ENCODE data around the gene KCNG4.
A peak's percentile ranks its signal among the peaks of the same experiment; 100 is the strongest.
"Not testable (repeated sequence)": the region's sequence is repeated elsewhere in the genome, so short reads cannot be mapped to it uniquely, and the experiment has no call there.

The KCNG4 gene

DNA sequence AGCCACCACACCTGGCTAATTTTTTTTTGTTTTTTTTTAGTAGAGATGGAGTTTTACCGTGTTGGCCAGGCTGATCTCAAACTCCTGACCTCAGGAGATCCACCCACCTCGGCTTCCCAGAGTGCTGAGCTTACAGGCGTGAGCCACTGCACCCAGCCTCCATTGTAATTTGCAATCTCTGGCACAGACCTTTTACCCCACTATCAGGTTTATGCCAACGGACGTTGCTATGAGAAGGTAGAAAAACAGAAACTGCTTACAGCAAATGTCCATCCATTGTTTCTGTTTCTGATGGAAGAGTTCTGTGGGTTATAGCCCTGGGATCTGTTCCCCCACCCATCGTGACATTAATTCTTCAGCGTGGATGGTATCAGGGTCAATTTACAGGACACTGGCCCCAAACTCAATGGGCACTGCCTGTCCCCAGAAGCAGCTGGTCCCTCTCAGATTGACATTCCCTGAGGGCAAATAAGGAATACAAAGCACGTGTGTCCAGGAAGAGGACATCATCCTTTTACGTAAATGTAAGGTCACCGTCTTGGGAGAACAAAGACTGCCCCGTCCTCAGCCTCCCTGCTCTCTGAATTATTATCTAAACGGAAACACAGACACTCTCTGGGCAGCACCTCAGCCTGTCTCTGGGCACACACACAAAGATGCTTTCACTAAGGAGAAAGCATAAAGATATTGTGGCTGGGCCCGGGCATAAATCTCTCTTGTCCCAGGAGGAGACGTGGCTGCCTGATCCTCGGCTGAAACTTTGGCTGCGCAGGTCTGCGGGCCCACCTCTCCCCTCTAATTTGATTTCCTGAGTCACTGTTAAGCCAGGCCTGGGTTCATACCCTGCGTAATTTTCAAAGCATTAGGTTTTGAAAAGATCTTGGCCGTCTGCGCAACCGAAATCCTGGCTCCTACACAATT, 5.2 kb downstream of the KCNG4 start:
- no peak for DNase-seq

DNA sequence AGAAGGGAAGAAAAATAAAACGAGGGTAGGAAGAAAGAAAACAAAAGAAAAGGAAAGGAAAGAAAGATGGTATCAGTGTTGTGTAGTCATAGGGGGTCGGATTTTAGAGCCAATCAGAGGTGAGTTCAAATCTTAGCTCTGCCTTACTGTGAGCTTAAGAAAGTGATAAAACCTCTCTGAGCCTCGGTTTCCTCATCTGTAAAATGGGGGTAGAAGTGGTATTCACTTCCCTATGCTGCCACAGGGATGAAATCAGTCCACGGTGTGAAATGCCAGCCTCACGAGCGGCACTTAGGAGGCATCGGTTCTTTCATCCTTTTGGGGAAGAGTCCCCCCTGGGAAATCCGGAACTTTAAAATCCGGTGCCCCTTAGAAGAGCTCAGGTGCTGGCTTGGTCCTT, 6.1 kb downstream of the KCNG4 start:
- DNase-seq = no peak

DNA sequence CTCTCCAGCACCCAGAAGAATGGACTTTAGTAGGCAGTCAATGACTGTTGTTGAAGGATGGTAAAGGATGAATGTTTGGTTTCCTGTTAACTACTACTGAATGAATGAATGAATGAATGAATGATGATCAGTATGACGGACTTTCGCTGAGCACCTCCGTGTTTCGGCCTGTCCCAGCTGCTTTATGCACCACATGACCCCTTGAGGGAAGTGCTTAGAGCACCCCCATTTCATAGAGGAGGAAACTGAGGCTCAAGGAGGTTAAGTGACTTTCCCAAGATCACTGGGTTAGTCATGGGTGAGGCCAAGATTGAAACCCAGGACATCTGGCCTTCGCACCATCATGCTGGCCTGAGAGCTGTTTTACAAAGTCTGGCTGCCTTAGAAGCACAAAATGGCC, 6.8 kb downstream of the KCNG4 start:
- no peak for DNase-seq

DNA sequence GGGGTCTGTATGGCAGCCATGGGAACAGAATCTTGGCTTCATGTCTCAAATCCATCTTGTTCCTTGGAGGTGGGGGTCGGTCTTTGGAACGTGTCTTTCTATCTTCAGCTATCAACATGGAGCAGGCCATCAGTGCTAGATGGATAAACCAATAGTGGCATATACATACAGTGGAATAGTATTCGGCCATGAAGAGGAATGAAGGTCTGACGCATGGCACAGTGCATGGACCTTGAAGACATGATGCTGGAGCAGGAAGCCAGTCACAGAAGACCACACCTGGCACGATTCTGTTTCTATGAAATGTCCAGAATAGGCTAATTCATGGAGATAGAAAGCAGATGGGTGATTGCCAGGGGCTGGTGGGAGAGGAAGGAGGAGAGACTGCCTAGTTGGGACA, 7.8 kb downstream of the KCNG4 start:
- no peak for DNase-seq

DNA sequence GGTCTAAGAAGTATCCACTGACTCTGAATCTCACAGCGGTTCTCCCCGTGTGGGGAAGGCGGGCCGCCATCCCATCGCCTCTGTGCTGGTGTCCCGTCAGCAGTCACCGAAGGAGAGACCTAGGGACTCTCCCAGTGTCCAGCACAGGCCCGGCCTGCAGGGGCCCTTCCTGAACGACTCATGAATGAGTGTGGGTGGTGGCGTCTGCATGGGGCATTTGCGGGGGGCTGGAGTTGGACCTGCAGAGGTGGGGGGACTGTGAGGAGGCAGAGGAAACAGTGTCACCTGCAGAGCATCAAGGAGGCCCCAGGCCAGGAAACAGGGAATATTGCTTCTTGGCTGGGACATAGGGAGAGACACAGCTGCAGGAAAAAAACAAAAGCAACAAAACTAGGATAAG, 10.3 kb downstream of the KCNG4 start:
- DNase-seq = no peak

DNA sequence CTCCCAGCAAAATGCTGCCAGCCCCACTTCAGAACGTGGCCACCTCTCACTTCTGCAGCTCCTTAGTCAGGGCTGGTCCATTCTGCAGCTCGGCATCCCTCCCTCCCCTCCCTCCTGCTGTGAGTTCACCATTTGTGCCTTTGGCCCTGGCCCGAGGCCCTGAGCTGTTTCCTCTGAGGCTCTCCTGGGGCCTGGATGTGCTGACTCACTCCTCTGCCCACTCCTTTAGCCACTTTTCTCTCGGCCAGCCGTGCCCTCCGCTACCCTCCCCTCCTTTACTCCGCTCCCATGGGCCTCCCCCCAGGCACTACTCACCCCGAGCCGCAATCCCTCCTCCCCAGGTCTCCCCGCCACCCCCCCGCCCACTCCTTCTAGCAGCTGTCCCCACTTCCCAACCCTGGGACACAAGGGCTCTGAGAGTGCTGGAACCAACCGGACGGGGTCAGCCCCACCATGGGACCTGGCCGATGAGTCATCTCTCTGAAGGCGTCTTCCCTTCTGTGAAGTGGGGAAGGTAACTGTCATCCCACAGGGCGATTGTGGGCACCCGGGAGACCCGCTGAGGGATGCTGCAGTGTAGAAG, 11.5 kb downstream of the KCNG4 start:
- DNase-seq = peak; percentile 82

DNA sequence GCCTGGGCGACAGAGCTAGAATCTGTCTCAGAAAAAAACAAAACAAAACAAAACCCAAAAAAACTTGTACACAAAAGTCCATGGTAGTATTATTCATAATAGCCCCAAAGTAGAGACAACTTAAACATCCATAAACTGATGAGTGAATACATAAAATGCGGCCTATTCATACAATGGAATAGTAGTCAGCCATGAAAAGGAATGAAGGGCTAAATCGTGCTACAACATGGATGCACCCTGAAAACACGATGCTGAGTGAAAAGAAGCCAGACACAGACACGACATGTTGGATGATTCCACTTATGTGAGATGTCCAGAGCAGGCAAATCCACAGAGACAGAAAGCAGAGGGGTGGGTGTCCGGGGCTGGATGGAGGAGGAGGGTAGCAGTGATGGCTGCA, 12.3 kb downstream of the KCNG4 start:
- DNase-seq = no peak

DNA sequence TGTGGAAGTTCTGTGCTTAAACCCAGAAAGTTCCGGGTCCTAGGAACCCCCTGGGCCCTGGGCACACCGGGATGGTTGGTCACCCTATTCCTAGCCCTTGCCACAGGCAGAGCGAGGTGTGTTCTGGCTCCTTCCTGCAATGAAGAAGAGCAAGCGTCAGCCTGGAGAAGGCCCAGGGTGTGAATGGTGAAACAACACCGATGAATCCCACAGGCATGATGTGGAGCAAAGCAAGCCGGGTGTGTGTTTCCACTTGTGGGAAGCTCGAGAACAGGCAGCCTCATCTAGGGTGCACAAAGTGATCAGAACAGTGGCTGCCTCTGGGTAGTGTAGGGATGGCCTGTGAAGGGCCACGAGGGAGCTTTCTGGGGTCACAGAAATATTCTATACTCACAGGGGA, 13.8 kb downstream of the KCNG4 start:
- no peak for DNase-seq

DNA sequence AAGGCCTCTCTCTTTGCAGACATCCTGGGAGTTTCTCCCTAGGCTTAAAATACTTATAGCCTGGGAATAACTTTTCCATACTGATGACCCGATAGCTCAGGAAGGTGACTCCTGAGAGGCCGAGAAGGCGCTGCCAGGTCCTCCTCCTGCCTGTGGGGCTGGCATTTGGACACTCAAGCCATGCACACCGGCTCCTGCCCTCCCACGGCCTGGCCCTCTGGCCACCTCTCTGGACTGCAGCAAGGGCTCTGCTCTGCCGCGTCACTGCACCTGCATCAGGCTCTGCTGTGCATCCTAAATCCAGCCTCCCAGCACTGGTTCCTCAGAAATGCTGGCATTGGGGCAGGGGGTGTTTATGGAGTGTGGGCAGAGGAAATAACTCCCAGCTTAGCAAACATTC, 14.2 kb downstream of the KCNG4 start:
- no peak for DNase-seq

DNA sequence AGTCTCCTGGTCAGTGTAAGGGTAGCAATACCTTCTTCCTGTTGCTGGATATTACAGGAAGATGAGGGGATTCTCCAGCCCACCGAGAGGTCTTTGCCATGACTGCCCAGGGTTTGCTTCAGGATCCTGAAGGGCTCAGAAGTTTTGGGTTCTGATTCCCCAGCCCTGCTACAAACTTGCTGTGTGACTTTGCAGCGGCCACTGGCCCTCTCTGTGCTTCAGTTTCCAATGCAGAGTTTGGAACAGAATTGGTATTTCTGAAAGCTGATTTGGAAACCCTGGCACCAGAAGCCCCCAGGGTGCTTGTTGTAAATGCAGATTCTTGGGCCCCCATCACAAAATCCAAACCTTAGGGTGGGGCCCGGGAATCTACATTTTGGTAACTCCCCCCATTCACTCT, 14.7 kb downstream of the KCNG4 start:
- no peak for DNase-seq

DNA sequence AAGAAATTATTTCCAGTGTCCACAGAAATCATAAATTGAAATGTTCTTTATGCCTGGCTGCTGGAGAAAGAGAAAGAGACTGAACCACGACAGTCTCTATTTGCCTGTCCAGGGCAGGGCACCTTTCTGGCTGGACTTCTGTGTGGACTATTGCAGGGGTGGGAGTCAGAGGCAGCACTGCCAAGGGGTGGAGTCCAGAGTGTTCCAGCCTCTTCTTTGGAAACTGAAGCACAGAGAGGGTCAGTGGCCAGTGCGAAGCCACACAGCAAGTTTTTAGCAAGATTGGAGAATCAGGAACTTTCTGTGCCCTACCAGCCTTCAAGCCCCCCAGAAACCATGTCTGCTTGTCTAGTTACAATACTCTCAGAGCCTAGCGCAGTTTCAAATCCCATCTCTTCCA, 15.3 kb downstream of the KCNG4 start:
- DNase-seq = no peak

DNA sequence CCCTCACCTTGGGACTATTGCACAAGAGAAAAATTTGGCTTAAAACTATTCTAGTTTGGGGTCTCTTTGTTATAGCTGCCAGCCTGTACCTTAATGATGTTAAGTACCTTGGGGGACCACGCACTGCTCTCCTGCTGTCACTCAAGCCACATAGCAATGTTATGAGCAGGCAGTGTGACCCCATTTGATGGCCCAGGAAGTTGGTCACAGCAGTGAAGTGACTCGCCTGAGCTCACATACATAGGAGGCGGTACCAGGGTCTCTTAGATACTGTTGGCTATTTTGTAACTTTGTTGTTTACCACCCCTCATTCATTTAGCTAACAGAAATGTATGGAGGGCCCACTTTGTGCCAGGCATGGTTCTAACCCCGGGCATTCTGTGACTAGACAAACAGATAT, 16.4 kb downstream of the KCNG4 start:
- DNase-seq = no peak

DNA sequence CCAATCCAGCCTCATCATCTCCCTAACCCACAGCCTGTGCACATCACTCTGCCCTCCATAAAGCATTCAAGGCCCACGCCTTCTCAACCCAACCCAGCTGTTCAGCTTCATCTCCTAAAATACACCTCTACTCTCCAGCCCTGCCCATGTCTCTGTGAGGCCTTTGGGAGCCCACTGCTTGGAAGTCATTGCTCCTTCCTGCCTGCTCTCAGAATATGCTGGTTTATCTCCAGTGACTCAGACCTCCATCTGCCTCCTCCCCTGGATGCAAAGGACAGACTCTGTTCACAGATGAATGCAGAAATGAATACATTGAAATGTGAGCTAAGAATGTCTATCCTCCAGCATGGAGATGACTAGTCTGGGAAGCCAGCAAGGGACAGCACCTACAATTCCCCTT, 19.0 kb downstream of the KCNG4 start:
- DNase-seq = no peak

DNA sequence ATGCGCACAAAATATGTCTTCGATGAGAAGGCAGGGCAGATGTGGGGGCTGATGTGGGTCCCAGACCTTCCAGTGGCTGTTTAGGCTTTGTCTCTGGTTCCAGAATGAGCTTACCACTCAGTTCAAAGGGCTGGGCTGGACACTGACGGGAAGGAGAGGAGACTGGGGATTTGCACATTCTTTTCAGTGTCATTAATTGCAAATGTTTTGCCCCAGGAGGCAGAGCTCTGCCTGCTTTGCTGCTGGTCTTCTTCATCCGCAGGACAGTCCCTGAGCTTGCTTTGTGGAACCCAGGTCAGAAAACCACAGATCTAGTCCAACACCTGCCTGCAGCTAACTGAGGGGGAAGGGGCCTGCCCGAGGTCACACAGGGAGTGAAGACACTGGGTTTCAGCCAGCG, 20.9 kb downstream of the KCNG4 start:
- DNase-seq = no peak

DNA sequence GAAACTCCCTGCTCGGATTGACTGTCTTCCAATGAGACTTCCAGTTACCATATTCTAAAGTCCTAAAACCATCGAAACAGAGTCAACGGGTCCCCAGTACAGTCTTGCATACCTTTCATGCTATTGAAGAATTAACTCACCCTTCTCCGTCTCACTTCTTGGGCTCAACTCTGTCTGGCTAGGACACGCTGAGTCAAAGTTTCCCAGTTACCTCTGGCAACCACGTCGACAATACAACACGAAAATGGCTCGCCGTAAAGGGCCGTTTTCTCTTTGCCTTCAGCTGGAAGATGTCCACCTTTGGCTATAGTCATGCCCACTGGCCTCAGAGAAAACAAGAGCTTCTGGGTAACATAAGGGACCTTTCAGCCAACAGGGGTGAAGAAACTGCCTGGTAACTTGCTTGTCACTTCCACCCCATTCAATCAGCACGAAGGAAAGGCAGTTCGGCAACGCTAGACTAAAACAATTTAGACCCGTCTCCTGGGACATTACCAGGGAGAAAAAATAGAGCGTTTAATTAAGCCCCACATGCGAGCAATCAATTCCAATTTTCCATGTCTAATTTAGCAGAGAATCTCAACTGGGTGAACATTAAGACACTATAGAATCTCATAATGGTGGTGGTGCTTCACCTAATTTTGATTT, 21.5 kb downstream of the KCNG4 start:
- DNase-seq = no peak

DNA sequence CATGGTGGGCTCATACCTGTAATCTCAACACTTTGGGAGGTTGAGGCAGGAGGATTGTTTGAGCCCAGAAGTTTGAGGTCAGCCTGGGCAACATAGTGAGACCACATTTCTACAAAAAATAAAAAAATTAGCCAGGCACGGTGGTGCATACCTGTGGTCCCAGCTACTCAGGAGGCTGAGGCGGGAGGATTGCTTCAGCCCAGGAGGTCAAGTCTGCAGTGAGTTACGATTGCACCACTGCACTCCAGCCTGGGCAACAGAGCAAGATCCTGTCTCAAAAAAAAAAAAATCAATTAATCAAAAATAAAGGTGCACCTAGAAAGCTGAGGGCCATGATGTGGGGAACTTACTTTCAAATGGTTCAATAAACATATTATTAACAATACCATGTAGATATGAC, 23.7 kb downstream of the KCNG4 start:
- DNase-seq = not testable (repeated sequence)

DNA sequence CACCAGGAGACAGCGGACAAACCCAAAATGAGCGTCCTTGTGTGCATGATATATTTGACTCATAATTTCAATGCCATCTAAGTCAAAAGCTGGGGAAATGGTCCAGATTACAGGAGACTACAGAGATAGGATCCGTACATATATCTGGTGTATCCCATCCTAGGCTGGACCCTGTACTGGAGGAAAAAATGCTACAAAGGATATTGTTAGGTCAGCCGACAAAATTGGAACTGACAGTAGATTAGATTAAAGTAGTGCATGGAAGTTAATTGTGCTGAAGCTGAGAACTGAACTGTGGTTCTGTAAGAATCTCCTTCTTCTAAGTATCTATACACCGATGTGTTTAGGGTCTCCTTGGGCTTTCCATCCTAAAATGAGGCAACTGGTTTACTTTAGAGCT, 24.3 kb downstream of the KCNG4 start:
- no peak for DNase-seq

DNA sequence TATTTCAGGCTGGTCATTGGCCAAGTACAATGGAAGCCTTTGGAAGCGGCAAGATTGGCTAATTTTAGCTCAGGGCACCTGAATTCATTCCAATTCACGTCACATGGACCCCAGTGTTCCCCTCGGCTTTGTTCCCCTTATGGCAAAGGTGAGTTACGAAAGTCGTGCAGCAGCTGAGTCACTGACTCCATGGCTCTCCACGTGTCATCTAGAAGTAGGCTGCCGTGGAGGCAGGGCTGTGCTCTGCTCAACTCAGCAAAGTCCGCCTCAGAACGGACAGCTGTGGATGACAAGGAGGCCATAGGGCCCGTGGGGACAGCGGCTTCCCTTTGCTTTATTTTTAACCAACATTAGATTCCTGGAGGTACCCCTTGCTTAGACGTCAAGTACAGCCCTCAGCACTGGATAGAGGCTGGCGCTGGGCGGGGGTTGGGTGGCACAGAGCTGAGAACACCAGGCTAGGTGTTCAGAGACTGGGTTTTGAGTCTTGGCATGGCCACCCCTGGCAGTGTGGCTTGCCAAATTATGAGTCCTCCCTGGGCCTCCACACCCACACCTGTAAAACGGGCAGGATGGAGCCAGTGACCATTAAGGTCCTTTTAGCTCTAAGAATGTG, 25.3 kb downstream of the KCNG4 start:
- DNase-seq = no peak

DNA sequence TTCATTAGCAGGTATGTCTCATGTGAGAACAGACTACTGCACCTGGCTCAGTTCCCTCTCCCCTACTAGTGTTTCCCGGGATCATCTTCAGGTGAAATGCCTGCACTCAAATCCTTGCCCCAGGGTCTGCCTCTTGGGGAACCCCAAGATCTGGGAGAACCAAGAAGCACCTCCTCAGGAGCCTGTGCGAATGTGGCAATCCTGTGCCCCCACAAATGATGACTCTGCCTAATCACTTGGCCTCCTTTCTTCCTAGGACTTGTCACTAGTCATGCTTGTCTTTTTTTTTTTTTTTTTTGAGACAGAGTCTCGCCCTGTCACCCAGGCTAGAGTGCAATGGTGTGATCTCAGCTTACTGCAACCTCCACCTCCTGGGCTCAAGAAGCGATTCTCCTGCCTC, 27.2 kb downstream of the KCNG4 start:
- no peak for DNase-seq

DNA sequence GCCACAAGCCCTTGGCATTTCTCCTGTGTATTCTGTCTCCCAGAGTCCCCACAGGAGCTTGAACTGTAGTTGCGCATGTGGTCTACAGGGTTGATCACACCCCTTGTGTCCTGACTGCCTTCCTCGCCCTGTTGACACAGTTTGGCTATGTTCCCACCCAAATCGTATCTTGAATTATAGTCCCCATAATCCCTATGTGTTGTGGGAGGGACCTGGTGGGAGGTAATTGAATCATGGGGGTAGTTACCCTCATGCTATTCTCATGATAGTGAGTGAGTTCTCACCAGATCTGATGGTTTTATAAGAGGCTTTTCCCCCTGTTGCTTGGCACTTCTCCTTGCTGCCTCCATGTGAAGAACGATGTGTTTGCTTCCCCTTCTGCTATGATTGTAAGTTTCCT, 27.7 kb downstream of the KCNG4 start:
- DNase-seq = no peak

DNA sequence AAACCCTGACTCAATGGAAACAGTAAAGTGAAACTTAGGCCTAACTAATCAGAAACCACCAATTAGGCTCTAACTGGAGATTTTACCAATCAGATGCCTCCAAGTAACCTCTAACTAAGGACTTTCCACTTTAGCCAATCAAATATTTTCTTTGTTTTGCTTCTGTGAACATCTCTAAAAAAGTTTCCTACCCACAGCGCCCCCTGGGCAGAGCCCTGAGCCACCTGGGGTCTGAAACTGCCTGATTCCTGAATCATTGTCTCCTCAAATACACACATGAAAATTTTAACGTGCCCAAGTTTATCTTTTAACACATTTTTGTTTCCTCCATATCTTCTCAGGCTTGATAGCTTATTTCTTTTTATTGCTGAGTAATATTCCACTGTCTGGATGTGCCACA, 29.8 kb downstream of the KCNG4 start:
- DNase-seq = no peak

DNA sequence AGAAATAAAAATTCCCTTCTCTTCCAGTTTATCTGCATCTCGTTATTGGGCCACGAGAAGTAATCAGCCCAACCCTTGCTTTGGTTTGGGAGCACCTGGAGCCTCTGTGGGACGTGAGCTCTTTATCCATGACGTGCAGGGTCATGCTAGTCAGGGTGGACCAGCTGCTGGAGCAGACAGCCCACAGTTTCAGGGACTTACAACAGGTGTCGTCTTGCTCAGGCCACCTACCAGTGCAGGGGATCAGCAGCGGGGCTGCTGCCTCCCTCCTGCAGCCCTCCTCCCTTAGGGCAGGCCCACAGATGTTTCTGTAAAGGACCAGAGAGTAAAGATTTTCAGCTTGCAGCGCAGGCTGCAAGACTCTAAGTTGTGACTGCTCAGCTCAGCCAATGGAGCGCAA, 31.9 kb downstream of the KCNG4 start:
- DNase-seq = no peak

DNA sequence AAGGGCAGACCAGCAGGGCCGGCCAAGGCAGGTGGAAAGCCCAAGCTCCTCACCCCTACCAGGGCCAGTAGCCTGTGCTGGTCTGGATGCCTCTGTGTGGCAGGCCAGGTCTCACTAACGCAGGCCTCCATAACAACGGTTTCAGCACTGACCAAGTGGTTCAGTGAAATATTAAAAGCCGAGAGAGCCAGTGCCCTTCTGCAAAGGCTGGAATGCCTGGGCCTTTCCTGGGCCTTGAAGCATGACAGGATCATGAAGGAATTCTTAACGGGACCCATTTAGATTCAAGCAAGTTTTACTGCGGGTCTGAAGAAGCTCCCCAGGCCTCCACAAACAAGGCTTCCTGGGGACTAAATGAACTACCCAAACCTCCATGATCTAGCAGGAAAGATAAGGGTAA, 32.6 kb downstream of the KCNG4 start:
- no peak for DNase-seq
